ENCODE results near the gene GRP.

GRCh38 chr18:59218018-59218417 is 1.9 kb upstream of the GRP start:
- TF ChIP-seq TP53 (CRISPR knock-in tag; IDR thresholded peaks at IDR 0.05) = no peak
- no peak for TF ChIP-seq MYC (IDR thresholded peaks at IDR 0.05; ENCODE audit: borderline replicate concordance, low read length)
- no peak for TF ChIP-seq CBX8 (IDR thresholded peaks at IDR 0.05)
- TF ChIP-seq CTCF (IDR thresholded peaks at IDR 0.05) = no peak
- no peak for TF ChIP-seq PBX3 (IDR thresholded peaks at IDR 0.05)
- no peak for TF ChIP-seq SMC3 (IDR thresholded peaks at IDR 0.05)
- TF ChIP-seq MAZ (IDR thresholded peaks at IDR 0.05; ENCODE audit: borderline replicate concordance, low read depth, low read length) = no peak
- no peak for TF ChIP-seq RFX5 (IDR thresholded peaks at IDR 0.05)
- no peak for TF ChIP-seq MAX (IDR thresholded peaks at IDR 0.05)
- TF ChIP-seq RAD21 (conservative IDR thresholded peaks at IDR 0.05 in 1 of 2, IDR thresholded peaks at IDR 0.05 in 1 of 2) = no peak
- no peak for TF ChIP-seq CEBPB (IDR thresholded peaks at IDR 0.05)
